IPS-NIHi7 (cell line): ENCODE measurements around the gene FBRS.
"Not testable (repeated sequence)": the region's sequence is repeated elsewhere in the genome, so short reads cannot be mapped to it uniquely, and the experiment has no call there.

Experiments
- DNase-seq: peaks from one replicate; pipeline ENCODE4 v3.0.0; 2012; ENCODE audit warnings: mixed read lengths; ENCODE audit errors: extremely low spot score

Gene FBRS

DNA sequence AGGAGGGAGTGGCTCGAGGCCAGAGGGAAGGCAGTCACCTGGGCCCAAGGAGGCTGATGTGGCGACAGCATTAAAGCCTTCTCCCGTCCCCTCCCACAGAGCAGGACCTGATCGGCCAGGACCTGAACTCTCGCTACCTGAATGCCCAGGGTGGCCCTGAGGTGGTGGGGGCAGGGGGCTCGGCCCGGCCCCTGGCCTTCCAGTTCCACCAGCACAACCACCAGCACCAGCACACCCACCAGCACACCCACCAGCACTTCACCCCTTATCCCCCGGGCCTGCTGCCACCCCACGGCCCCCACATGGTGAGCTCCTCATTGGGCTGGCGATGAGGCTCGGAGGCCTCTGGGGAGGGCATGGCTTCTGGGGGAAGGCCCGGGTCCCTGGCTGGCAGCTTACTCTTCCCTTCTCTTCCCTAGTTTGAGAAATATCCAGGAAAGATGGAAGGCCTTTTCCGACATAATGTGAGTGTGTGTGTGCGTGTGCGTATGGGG, 6.4 kb downstream of the FBRS start:
- no peak for DNase-seq

DNA sequence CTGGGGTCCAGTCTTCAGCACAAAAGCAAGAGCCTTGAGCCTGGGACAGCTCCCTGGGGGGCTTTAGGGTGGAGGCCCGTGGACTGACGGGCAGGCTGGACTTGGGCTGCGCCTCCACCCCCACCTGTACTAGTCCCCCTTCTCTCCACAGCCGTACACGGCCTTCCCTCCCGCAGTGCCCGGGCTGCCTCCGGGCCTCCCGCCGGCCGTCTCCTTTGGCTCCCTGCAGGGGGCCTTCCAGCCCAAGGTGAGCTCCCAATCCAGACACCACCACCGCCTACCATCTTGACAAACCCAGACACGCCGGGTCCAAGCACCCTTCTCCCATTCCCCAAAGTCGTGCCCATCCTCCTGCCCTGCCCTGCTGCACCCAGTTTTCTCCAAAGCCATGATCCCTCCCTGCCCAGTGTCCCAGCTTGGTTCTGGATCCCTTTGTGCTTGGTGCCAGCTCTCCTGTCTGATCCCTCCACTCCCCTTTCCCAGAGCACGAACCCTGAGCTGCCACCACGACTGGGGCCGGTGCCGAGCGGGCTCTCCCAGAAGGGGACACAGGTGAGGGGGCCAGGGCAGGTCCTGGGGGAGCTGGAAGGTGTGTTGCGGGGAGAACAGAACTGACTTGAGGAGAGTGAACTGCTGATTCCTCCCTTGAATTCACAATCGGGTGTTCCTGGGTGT, 7.1 kb downstream of the FBRS start:
- no peak for DNase-seq

DNA sequence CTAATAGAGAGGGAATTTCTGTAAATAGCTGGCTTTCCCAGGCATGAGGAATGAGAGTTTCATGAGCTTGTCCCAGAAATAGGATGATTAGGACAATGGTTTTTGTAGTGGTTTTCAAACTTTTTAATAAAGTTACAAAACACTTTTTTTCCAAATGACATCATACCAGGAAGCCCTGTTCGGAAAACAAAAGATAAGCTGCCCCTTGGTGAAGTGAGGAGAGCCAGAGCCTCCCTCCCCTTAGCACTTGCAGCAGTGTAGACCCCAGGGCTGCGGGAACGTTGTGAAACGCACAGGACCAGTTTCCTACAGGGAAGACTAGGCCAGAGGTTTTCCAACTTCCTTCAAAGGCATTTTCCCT, 7.6 kb downstream of the FBRS start:
- no peak for DNase-seq

DNA sequence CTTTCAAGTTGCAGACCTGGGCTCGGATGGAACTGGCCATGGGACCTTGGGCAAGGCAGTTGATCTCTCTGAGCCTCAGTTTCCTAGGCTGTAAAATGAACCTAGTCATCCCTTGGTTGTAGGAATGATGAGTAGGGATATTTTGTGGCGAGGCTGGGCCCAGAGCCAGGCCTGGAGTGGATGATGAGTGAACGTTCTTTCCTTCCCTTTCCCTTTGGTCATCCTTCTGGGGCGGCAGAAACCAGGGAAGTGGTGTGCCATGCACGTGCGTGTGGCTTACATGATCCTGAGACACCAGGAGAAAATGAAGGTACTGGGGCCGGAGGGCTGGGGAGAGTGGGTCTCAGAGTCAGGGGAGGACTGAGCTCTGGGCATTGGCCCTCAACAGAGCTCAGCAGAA, 8.4 kb downstream of the FBRS start:
- no peak for DNase-seq

DNA sequence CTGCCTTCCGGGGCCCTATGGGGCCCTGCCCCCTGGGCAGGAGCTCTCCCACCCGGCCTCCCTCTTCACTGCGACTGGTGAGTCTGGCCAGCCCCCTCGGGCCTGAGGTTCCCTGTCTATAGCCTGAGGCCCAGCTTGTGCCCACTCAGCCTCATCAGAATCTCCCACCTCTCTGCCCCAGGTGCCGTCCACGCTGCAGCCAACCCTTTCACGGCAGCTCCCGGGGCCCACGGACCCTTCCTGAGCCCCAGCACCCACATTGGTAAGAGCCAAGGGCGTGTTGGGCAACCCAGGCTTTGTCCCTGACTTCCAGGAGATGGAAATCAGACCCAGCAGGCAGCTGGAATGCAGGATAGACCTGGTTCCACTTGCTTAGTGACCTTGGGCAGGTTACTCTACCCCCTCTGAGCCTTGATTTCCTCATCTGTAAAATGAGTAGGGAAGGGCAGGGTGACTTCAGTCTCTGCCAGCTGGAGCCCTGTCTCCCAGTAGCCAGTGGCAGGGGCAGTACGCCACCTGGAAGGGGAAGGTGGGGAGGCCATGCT, 9.2 kb downstream of the FBRS start:
- DNase-seq = no peak

DNA sequence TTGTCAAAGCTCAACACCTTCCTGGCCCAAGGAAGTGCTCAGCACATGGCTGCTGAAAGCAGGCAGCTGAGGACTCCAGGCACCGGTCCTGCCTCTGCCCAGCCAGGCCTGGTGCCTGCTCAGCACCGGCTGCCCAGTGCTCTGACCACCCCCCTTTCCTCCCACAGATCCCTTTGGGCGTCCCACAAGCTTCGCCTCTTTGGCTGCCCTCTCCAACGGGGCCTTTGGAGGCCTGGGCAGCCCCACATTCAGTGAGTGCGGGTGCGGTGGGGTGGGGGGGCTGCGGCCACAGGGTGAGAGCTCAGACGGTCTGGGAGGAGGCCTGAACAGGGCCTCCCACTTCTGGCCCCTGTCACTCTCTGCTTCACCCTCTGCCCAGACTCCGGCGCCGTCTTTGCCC, 10.2 kb downstream of the FBRS start:
- DNase-seq = no peak

DNA sequence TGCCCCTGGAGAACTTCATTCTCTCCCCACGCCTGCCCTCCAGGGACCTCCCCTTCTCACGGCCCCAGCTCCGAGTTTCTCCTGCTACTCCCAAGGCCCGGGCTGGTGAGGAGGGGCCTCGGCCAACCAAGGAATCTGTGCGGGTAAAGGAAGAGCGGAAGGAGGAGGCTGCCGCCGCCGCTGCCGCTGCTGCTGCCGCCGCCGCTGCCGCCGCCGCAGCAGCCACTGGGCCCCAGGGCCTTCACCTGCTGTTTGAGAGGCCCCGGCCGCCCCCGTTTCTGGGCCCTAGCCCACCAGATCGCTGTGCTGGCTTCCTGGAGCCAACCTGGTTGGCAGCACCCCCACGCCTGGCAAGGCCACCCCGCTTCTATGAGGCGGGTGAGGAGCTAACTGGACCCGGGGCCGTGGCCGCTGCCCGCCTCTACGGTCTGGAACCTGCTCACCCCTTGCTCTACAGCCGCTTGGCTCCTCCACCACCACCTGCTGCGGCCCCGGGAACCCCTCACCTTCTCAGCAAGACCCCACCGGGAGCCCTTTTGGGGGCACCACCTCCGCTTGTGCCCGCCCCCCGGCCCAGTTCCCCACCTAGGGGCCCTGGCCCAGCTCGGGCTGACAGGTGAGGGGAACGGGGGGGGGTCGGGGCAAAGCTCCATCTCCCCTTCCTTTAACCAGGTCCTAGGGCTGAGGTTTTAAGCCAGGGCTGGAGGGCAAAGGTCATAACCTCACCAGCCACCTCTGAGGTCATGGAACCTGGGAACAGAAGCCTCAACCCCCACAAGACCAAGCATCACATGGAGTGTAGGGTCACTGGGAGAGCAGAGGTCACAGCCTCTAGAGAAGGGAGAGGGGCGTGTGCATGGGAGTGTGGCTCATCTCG, 11.0 kb downstream of the FBRS start:
- DNase-seq = no peak

DNA sequence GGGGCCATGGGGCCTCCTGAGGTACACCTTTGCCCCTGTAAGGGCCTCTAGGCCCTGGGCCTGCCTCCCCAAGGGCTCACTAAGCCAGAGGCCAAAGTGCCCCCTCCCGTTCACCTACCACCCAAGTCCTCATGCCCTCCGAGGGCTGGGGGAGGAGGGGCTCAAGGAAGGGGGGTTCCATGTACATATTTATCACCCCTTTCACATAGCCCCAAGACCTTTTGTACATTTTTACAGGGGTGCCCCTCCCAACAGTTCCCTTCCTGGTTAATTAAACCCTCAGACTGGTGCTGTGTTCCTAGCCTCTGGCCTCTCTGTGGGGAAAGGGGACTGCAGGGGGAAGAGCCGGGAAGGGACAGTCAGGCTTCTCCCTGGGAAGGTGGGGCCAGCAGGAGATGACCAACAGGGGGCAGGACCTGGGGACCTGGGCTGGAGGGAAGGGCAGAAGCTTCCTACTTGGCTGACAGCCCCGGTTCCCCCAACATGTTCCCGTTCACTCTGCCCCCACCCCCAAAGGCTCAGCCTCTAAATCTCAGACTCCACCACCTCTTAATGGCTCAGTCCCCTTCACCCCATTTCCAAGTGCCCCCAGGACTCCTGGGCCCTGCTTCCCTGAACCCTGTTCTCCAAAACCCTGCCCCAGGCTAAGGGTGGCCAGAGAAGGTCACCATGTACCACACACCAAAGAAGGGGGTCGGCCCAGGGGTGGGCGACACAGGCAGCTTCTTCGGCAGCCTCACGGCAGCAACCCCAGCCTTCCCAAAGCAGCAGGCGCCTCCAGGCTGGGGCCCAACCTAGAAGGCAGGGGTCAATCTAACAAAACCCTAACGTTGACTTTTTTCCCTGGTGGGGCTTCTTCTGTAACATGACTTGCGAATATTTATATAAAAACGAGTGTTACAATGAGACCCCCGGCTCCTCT, 11.9 kb downstream of the FBRS start:
- DNase-seq = no peak

DNA sequence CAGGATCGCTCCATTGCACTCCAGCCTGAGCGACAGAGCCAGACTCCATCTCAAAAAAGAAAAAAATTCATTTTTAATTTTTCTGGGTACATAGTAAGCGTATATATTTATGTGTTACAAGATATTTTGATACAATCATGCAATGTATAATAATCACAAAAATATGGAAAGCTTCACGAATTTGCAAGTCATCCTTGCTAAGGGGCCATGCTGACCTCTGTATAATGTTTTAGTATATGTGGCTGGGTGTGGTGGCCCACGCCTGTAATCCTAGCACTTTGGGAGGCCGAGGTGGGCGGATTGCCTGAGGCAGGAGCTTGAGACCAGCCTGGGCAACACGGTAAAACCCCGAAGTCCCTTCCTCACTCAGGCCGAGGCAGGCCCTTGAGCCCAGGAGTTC, 16.9 kb downstream of the FBRS start:
- no peak for DNase-seq

DNA sequence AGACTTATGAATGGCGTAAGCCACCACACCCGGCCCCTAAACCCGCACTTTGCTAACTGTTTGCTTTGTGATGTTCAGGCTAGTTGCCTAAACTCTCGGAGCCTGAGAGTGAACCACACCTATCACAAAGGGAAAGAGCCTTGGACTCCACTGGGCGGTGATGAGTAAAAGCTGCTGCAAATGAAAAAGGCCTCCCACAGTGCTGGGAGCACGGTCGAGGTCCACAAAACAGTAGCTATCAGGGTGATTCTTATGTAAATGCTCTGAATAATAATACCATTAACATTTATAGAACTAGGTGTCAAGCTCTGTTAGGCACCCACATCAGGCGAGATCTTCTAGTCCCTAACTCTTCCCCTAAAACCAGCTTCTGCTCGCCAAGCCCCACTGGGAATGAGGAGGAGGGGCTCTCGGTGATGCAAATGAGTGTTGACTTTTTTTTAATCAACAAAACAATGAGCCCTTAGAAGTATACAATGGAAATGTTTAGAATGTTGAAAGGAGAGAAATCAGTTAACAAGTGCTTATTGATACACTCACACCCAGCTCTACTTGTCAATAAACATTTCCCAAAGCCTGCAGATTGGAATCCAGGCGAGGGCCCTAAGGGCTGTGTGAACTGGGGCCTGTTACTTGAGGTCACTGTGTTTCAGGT, 19.8 kb downstream of the FBRS start:
- peak; percentile 80 for DNase-seq

DNA sequence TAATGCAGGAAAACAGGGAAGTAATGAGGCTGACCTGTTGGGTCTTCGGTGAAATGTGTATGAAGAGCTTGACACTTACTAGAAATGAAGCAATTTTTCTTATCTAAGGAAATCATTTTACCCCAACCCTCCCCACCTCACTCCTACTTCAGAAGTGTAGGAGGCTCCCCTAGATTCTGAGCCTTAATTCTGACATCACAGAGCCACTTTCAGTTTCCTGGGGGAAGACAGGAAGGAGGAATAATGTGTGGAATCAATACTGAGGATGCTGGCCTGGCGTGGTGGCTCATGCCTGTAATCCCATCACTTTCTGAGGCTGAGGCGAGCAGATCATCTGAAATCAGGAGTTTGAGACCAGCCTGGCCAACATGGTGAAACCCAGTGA, 20.3 kb downstream of the FBRS start:
- no peak for DNase-seq

DNA sequence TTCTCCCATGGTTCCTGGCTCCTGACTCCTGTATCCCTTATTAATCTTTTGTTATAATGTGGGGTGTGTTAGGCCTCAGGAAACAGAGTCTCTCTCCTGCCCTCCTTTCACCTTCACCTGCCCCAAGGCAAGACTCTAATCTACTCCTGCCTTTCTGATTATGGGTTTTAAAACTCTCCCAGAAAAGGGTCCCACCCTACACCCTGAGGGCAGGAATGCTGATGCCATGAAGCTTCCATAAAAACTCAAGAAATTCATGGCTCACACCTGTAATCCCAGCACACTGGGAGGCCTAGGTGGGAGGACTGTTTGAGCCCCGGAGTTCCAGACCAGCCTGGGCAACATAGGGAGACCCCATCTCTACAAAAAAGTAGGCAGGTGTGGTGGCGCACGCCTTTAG, 22.1 kb downstream of the FBRS start:
- DNase-seq = no peak

DNA sequence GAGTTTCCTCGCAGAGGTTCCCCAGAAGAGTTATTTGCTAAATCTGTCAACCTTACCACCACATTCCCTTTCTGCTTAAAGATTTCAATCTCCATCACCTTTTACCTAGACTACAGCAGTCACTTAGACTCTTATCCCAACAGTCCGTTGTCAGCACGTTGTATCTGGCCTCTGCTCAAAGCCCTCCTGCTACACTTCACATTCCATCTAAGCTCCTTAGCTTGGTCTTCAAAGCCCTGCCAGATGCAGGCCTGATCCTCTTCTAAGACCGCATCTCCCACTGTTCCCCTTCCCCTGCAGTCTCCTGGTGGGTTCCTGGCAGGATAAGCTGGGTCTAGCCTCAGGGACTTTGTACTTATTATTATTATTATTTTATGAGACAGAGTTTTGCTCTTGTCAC, 30.5 kb downstream of the FBRS start:
- DNase-seq = no peak

DNA sequence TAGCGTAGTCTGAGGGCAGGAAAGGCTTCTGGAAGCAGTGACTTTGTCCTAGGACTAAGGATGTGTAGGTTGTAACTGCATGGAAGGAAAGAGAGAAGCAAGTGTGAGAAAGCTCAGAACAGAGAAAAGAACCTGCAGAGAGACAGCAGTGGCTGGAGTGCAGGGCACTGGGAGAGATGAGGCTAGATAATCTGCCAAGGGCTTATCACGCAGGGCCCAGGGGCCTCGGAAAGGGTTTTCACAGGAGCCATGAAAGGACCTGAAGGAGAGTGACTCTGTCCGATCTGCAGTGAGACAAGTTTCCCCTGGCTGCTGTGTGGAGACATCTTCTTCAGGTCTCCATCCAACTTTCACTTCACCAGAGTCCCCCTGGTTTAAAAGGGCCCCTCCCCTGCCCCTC, 33.7 kb downstream of the FBRS start:
- DNase-seq = peak; percentile 9

DNA sequence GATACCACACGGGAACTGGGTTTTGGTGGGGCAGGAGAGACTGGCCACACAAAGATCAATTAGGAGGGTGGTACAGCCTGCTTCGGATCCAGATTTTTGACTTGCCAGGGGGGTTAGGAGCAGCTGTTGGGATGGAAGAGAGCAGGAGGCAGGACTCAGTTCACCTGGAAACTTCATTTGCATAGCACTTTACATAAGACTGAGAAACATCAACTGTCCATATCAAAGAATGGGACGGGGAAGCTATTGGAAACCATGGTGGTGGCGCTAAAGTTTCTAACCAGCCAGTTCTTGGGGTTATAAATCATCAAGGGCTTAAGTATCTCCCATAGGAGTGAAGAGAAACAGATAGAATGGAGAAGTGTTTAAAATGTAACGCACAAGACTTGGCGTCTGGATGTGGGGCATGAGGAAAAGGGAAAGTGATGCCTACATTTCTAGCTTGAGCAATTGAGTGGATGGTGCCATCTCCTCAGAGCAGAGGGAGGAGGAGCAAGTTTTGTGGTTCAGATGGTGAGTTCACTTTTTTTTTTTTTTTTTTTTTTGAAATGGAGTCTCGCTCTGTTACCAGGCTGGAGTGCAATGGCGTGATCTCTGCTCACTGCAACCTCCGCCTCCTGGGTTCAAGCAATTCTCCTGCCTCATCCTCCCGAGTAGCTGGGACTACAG, 34.3 kb downstream of the FBRS start:
- peak; percentile 44 for DNase-seq

DNA sequence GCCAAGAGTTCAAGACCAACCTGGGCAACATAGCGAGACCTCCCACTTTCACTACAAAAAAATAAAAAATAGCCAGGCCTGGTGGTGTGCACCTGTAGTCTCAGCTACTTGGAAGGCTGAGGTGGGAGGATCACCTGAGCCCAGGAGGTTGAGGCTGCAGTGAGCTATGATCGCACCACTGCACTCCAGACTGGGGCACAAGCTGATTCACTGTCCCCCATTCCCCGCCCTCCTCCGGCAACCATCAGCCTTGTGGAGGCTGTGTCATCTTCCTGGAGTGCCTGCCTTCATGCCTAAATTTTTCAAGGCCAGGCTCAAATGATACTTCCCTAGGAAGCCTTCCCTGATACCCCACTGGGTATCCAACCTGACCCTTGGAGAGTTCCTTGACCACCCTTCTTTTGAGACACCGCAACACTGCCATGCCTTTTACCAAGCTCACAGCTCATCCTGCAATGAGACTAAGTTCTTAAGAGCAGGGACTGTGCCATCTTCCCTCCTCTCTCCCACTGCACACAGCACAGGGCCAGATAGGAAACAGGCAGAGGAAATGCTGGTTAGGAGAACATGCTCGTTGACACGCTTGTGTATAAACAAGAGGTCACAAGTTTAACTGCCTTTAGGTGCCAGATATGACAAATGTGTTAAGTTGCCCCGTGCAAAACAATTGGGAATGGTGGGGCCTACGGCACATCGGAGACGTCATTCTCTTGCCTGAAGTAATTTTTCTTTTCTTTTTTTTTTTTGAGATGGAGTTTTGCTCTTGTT, 36.9 kb downstream of the FBRS start:
- no peak for DNase-seq

DNA sequence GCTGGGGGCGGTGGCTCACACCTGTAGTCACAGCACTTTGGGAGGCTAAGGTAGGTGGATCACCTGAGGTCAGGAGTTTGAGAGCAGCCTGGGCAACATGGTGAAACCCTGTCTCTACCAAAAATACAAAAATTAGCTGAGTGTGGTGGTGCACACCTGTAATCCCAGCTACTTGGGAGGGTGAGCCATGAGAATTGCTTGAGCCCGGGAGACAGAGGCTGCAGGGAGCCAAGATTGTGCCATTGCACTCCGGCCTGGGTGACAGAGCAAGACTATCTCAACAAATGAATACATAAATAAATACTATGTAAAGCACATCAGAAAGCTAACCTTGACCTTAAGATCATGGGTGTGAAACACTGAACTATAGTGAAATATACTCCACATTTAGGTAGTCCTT, 38.4 kb downstream of the FBRS start:
- DNase-seq = not testable (repeated sequence)

DNA sequence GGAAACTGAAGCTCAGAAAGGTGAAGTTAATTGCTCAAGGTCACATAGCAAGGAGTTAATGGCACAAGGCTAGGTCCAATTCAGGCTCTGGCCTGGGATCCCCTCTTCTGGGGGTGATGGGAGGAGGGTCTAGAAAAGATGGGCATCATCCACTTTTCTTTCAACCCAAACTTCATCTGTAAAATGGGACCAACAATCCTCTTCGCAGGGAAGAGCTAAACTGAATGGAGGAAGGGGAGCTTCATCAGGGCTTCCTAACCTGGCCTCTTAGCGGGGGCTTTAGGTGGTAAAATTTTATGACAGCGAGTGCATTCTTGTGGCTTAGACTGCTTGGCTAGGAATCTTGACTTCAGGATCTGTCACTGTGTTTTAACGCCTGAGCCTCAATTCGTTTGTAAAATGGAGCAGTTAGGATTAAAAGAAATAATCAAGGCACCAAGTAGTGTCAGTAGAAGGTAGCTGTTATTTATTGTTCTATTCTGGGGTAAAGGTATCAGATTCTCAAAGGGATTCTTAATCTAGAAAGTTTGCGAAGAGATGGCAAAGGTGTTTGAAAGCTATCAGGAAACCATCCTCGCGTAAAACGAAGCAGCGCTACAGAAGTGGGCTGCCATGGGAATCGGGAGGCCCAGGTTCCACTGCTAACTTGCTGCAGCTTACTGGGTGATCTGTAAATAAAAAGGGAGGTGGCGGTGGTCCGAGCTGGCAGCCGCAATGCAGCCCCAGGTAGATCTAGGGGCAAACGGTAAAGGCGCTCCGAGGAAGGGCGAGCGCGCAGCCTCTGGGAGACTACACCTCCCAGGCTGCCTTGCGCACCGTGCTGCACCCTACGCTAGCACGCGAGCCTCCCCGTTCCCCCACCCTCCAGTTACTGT, 39.3 kb downstream of the FBRS start:
- peak; percentile 93 for DNase-seq
